Activated CD8-positive, alpha-beta memory T cell treated with anti-CD3 and anti-CD28 coated beads, Interleukin-2, amount 50 U/mL, for 1 hour (primary cell): Measurements from ENCODE around the gene UGT1A9.

Source experiments
- DNase-seq: peaks from one replicate; pipeline ENCODE4 v3.0.0-alpha.2; 2020; ENCODE audit errors: extremely low read depth

UGT1A9 gene

GRCh38 chr2:233758849-233759248, 87.2 kb downstream of the UGT1A9 start:
- no peak for DNase-seq

DNA sequence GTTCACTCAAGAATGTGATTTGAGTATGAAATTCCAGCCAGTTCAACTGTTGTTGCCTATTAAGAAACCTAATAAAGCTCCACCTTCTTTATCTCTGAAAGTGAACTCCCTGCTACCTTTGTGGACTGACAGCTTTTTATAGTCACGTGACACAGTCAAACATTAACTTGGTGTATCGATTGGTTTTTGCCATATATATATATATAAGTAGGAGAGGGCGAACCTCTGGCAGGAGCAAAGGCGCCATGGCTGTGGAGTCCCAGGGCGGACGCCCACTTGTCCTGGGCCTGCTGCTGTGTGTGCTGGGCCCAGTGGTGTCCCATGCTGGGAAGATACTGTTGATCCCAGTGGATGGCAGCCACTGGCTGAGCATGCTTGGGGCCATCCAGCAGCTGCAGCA, 88.3 kb downstream of the UGT1A9 start, which contains the start of gene UGT1A1:
Gene UGT1A1, plus strand, starts transcription at position 228 of the 400 bp plus-strand sequence. Its CDS starts 18 bp downstream, at position 246.
- no peak for DNase-seq

DNA sequence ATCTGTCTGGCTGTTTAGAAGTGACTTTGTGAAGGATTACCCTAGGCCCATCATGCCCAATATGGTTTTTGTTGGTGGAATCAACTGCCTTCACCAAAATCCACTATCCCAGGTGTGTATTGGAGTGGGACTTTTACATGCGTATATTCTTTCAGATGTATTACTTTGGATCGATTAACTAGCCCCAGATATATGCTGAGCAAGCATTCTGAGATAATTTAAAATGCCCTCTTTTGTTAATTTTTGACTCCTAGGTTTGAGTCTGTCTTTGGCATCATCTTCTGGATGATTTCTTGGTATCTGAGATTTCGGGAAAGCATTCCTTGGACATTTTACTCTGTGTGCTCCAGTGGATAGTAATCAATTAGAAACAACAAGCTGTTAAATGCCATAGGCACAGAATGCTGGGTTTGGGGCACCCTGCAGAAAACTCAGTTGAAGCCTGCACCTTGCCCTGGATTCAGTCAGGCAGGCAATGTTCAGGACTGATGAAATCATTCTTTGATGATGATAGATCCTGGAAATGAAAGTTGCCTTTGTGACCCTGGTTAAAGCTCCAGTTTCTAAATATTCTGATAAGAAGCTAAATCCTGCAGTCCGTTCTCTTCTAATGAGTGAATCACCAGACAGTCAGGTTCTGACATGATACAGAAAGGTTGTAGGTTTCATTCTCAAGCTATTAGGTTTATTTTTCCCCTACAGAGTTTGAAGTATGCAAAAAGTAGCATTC, 89.5 kb downstream of the UGT1A9 start:
- no peak for DNase-seq

- no peak for DNase-seq
These were observed 92.6 kb downstream of the UGT1A9 start for GRCh38 chr2:233764264-233764663.

- DNase-seq: no peak
These were observed 93.1 kb downstream of the UGT1A9 start for GRCh38 chr2:233764761-233765160.

- DNase-seq: no peak
These were observed 94.7 kb downstream of the UGT1A9 start for GRCh38 chr2:233766416-233766815.

- no peak for DNase-seq
These were observed 96.4 kb downstream of the UGT1A9 start for GRCh38 chr2:233768076-233768475.

GRCh38 chr2:233769260-233769659, 97.6 kb downstream of the UGT1A9 start:
- DNase-seq: no peak

GRCh38 chr2:233772153-233772552, 100.5 kb downstream of the UGT1A9 start:
- DNase-seq: no peak

GRCh38 chr2:233772583-233772982, 100.9 kb downstream of the UGT1A9 start:
- DNase-seq: no peak

DNA sequence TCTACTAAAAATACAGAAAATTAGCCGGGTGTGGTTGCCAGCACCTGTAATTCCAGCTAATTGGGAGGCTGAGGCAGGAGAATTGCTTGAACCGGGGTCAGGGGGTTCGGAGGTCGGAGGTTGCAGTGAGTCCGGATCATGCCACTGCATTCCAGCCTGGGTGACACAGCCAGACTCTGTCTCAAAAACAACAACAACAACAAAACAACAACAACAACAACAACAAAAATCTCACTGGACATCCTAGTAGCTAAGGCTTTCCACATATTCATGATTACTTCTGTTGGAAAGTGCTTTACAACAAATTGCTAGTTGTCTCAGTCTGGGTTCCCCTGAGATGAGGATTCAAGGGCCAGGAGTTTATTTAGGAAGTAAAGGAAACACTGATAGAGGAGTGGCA, 102.2 kb downstream of the UGT1A9 start:
- DNase-seq: no peak

DNA sequence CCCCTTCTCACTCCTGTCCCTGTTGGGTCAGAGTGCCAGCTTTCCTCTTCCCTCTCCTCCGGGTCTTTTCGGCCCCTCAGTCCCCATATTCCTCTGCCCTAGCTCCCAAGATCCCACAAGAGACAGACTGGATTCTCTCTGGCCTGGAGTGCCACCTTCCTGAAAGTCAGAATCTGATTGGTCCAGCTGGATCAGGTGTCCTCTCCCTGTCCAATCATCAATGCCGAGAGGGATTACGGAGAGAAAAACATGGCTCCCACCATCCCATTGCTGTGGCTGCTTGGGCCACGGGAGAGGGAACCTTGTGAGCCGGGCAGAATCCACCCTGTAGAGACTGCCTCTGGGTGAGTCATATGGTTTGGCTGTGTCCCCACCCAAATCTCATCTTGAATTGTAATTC, 103.7 kb downstream of the UGT1A9 start:
- DNase-seq: no peak

DNA sequence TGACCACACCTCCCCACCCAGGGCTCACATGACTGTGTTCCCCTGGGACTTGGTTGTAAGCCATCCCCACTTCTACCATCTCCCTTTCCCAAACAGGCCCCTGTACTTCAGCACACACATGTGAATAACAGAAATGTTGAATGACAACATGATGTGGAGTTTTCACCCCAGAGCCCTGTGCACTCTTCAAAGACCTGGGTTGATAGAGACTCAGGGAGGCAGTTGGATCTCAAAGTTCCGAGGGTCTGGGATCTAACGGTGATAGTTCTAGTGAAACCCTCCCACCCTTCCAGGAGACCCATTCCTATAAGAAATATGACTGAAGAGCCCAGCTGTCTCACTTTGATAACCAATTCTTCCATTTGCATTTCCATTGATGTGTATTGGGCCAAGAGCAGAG, 106.3 kb downstream of the UGT1A9 start, which contains the start of gene MROH2A:
Gene MROH2A, plus strand, starts transcription at position 301 of the 400 bp plus-strand sequence. CDS start 1,029 bp downstream, outside the sequence.
- DNase-seq: no peak

GRCh38 chr2:233779722-233780121, 108.0 kb downstream of the UGT1A9 start:
- DNase-seq: no peak

- no peak for DNase-seq
These were observed 109.1 kb downstream of the UGT1A9 start for GRCh38 chr2:233780771-233781170.

DNA sequence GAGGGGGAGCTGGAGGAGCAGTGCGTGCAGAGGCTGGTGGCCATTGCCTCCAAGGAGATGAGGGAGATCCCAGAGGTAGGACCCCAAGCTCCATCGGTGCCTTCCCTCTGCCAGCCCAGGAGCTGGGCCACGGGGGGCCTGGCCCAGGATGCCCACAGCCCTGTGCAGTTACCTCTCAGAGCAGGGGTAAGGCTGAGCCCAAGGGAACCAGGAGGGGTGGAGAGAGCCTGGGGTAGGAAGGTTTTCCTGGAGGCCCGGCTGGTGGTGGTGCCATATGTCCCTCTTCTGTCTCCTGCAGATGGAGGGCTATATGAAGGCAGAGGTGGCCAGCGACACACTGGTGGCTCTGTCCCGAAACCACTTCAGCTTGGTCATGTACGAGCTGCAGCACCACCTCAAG, 117.9 kb downstream of the UGT1A9 start:
- no peak for DNase-seq

GRCh38 chr2:233791151-233791882, 119.6 kb downstream of the UGT1A9 start:
- DNase-seq: no peak

DNA sequence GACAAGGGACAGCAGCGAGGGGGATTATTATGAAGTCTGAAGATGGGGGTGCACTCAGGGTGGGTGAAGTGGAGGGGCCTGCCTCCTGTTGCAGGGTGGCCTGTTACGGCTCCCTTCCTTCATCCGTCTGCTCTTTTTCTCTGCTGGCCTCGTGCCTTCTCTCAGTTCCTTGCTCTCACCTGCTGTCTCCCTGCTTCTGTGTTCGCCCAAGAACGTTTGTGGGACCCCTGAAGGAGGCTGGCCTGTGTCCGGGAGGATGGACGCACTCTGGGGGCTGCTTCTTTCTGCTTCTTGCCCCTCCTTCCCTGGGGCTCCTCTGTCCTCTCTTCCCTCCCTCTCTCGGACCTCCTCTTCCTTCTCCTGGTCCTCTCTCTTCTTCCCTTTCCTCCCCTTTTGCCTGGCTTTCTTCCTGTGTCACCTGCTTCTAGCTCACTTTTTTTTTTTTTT, 120.2 kb downstream of the UGT1A9 start:
- DNase-seq: no peak

GRCh38 chr2:233792720-233793119, 121.0 kb downstream of the UGT1A9 start:
- no peak for DNase-seq

GRCh38 chr2:233793465-233794127, 121.9 kb downstream of the UGT1A9 start:
- no peak for DNase-seq

DNA sequence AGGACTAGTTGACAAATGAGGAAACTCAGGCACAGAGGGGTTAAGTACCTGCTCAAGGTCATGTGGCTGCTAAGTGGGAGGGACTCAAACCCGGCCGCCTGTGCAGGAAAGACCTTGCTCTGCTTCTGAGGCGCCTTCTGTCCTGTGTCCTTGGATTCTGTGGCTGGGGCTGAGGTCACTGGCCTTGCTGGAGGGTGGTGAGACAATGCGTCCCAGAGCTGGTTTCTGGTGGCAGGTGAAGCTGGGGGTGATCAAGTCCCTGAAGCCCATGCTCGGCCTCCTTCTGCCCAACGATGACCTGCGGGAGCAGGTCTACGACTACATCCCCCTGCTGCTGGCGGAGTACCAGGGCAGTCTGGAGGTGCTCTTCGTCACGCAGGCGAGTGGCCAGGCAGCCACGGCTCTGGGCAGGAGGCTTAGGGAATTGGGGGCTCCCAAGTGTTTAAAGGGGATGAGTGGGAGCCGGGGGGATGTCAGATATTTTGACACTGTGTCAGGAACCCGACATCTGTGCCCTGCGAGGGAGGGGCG, 122.5 kb downstream of the UGT1A9 start:
- no peak for DNase-seq

DNA sequence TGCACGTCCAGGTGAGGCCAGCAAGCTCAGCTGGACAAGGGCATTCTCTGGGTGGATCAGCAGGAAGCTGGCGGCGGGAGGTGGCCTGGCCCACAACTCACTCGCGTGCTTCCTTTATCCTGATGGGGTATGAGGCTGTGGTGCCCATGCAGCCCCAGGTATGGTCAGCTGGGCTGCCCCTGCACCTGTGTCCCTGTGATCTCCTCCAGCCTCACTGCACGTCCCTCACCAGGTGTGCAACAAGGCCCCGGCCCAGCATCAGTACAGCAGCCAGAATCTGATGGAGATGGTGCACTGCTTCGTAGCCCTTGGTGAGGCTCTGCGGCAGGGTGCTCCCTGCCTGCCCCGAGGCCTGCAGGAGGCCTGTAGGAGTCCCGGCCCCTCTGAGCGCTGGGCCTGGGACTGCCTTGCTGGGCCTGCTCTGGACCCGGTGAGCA, 124.1 kb downstream of the UGT1A9 start:
- no peak for DNase-seq
